ENCODE results near the gene TRIM17.

- no peak for TF ChIP-seq CTCF (IDR thresholded peaks at IDR 0.05; ENCODE audit: control extremely low read depth in 1 of 3, insufficient read depth in 1 of 3, low read depth in 1 of 3, low read length in 3 of 3)
- TF ChIP-seq EZH2 (IDR thresholded peaks at IDR 0.05; ENCODE audit: low read depth, low read length, severe bottlenecking), result no peak
- no peak for TF ChIP-seq TAF1 (IDR thresholded peaks at IDR 0.05; ENCODE audit: low read depth, low read length)
- TF ChIP-seq CHD2 (IDR thresholded peaks at IDR 0.05; ENCODE audit: low read length), result no peak
- TF ChIP-seq JUN (IDR thresholded peaks at IDR 0.05; ENCODE audit: low read depth, low read length), result no peak
- TF ChIP-seq RAD21 (IDR thresholded peaks at IDR 0.05 in 1 of 2, conservative IDR thresholded peaks at IDR 0.05 in 1 of 2; ENCODE audit: low read depth in 2 of 2, low read length in 2 of 2), result no peak
- no peak for TF ChIP-seq EP300 (IDR thresholded peaks at IDR 0.05; ENCODE audit: borderline replicate concordance in 1 of 2, low read depth in 2 of 2, low read length in 2 of 2)
- no peak for TF ChIP-seq NRF1 (IDR thresholded peaks at IDR 0.05; ENCODE audit: low read depth, low read length)
- no peak for TF ChIP-seq RXRA (IDR thresholded peaks at IDR 0.05; ENCODE audit: insufficient read depth, low read depth, low read length)
- no peak for TF ChIP-seq BRCA1 (IDR thresholded peaks at IDR 0.05; ENCODE audit: low read depth, low read length)
- TF ChIP-seq TCF12 (IDR thresholded peaks at IDR 0.05; ENCODE audit: low read depth, low read length), result no peak
Measured at GRCh38 chr1:228393811-228394570, 22.7 kb downstream of the TRIM17 start.
